Osteocyte (in vitro differentiated cells): Measurements from ENCODE around the gene APOB. TPM values are rescaled to one million over a fixed set of nuclear protein-coding genes. Genes with fewer than 3 reads are reported as not detected.

Source experiments
- DNase-seq: peaks from one replicate; pipeline ENCODE4 v3.0.0; 2021; ENCODE audit warnings: mixed read lengths; ENCODE audit not compliant: unreplicated experiment; ENCODE audit errors: extremely low spot score
- H3K27ac Mint-ChIP-seq: one replicate; pipeline ENCODE4 v1.8.0; 2021; ENCODE audit warnings: mild to moderate bottlenecking, mixed read lengths; ENCODE audit not compliant: unreplicated experiment
- H3K27me3 Mint-ChIP-seq: one replicate; pipeline ENCODE4 v1.8.0; 2021; ENCODE audit warnings: mixed read lengths; ENCODE audit not compliant: unreplicated experiment
- H3K36me3 Mint-ChIP-seq: one replicate; pipeline ENCODE4 v1.8.0; 2021; ENCODE audit warnings: mixed read lengths; ENCODE audit not compliant: unreplicated experiment
- H3K4me1 Mint-ChIP-seq: one replicate; pipeline ENCODE4 v1.8.0; 2021; ENCODE audit warnings: mixed read lengths; ENCODE audit not compliant: unreplicated experiment
- H3K4me3 Mint-ChIP-seq: one replicate; pipeline ENCODE4 v1.8.0; 2021; ENCODE audit warnings: mild to moderate bottlenecking, moderate library complexity, mixed read lengths; ENCODE audit not compliant: unreplicated experiment
- H3K9me3 Mint-ChIP-seq: one replicate; pipeline ENCODE4 v1.8.0; 2021; ENCODE audit warnings: mixed read lengths; ENCODE audit not compliant: unreplicated experiment
- long read RNA-seq: library from polyadenylated mRNA; unstranded; transcript quantifications from one replicate; pipeline ENCODE4 v2.0.0, GENCODE V29; 2021
- total RNA-seq: library from RNA; stranded (reverse); gene quantifications from 2 replicates; pipeline ENCODE4 v1.2.1, GENCODE V29; 2021
- TF ChIP-seq, protein P1 (sequence below): fragments of 200-600 bp; sonication (generic); IDR thresholded peaks from 2 replicates; pipeline ENCODE4 v1.5.0; 2021; ENCODE audit warnings: antibody characterized with exemption, mild to moderate bottlenecking, moderate library complexity

Gene APOB
- total RNA-seq: 0.21 and 0.24 TPM in 2 replicates
- long read RNA-seq: 0 reads

DNA sequence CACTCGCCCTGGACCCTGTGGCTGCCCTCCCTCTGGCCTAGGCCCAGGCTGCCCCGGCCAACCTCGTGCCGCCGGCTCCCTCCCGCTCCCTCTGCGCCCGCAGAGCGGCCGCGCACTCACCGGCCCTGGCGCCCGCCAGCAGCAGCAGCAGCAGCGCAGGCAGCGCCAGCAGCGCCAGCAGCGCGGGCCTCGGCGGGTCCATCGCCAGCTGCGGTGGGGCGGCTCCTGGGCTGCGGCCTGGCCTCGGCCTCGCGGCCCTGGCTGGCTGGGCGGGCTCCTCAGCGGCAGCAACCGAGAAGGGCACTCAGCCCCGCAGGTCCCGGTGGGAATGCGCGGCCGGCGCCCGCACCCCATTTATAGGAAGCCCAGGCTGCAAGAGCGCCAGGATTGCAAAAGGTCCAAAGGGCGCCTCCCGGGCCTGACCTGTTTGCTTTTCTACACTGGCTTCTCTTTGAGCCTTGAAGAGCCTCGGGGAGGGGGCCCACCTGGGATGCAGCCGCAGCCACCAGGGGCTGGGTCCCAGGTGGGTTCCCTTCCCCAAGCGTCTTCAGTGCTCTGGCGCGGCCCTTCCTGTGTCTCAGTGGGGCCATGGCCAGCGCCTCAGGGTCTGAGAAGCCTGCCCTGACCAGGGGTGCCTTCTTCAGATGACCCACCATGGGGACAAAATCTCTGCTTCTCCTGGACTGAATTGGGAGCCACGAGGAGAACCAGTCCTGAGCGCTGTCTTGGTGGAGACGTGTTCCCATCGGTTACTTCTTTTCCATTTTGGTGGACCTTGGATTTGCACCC is at the start of gene APOB:
APOB (minus strand) TSS at position 330 of the 789 bp plus-strand sequence; CDS start at position 202, 128 bp downstream.
- Mint-ChIP-seq H3K4me1 (peaks cover 21% of the 10 kb centered on the region), H3K27me3 (peaks cover 49% of the 10 kb centered on the region), H3K36me3 (no peaks in the 10 kb centered on the region), H3K27ac (no peak within 1 kb of the TSS), H3K4me3 (no peak within 1 kb of the TSS), H3K9me3 (no peaks in the 10 kb centered on the region)
- TF ChIP-seq, protein P1, sequence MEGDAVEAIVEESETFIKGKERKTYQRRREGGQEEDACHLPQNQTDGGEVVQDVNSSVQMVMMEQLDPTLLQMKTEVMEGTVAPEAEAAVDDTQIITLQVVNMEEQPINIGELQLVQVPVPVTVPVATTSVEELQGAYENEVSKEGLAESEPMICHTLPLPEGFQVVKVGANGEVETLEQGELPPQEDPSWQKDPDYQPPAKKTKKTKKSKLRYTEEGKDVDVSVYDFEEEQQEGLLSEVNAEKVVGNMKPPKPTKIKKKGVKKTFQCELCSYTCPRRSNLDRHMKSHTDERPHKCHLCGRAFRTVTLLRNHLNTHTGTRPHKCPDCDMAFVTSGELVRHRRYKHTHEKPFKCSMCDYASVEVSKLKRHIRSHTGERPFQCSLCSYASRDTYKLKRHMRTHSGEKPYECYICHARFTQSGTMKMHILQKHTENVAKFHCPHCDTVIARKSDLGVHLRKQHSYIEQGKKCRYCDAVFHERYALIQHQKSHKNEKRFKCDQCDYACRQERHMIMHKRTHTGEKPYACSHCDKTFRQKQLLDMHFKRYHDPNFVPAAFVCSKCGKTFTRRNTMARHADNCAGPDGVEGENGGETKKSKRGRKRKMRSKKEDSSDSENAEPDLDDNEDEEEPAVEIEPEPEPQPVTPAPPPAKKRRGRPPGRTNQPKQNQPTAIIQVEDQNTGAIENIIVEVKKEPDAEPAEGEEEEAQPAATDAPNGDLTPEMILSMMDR: no peak
- DNase-seq: no peak

DNA sequence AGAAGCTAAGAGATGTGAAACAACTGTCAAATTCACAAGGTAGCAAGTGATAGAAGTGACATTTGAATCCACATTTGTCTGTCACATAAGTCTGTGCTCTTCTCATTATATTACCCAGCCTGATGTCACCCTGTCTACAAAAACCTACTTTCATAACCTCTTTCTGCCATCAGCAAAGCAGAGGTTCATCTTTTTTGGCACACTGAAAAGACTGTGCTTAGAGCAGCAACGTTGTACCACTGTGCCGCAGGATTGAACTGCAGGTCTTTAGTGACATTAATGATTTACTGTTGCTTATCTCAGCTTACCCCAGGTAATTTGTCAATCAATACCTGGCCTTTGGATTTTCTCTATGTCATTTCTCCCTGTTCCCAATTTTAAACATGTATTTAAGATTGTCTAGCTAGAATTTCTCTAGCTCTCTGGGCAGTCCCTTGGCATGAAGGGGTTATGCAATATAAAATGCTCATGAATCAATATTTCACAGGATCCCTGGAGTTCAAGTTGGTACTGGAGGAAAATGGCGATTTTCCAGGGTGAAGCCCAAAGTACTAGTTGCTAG is 48.5 kb upstream of the APOB start:
- H3K36me3 Mint-ChIP-seq: no peaks in the 10 kb centered on the region
- peaks cover 37% of the 10 kb centered on the region for H3K27me3 Mint-ChIP-seq
- no peak for DNase-seq
- H3K4me1 Mint-ChIP-seq: no peaks in the 10 kb centered on the region
- no peaks in the 10 kb centered on the region for H3K9me3 Mint-ChIP-seq
- TF ChIP-seq, protein P1: no peak
- H3K27ac Mint-ChIP-seq: no peak overlapping the region
- no peak overlapping the region for H3K4me3 Mint-ChIP-seq

DNA sequence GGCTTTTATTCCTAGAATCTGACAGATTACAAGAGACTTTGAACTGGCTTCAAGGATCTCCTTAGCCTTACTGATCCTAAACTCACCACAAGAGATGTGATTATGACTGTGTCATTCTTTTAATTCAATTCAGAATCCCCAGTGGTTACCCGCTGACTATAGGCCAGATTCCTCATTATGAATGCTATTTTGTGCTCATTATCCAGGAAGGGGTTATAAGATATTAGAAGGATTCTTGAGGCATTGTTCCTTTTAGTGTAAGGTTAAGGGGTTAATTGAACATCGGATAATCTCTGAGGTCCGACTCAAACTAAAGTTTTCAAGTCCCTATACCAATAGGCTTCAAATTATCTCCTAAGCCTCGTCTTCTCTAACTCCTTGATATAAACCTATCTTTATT is 40.5 kb upstream of the APOB start:
- Mint-ChIP-seq H3K36me3 (no peaks in the 10 kb centered on the region), H3K27me3 (peaks cover 33% of the 10 kb centered on the region), H3K4me1 (no peaks in the 10 kb centered on the region), H3K9me3 (no peaks in the 10 kb centered on the region), H3K27ac (no peak overlapping the region), H3K4me3 (no peak overlapping the region)
- no peak for DNase-seq
- TF ChIP-seq, protein P1: no peak

DNA sequence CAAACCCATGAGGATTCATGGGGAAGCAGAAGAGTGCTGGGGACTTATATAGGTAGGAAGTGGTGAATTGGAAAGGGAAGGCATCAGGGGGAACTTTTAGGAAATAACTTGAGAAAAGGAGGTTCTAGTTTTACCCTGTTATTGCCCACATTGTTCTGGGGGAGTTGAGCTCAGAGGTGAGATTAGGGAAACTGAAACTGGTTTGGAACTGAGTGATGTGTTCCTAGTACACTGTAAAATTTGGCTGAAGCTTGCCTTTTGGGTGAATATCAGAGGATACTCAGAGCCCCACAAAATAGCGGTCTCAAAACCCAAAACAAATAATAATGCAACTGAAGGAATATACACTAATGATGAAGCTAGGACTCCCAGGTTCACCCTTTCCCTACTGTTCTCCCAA is 39.6 kb upstream of the APOB start:
- H3K4me3 Mint-ChIP-seq: no peak overlapping the region
- no peaks in the 10 kb centered on the region for H3K36me3 Mint-ChIP-seq
- H3K27ac Mint-ChIP-seq: no peak overlapping the region
- DNase-seq: no peak
- TF ChIP-seq, protein P1: no peak
- H3K4me1 Mint-ChIP-seq: no peaks in the 10 kb centered on the region
- peaks cover 27% of the 10 kb centered on the region for H3K27me3 Mint-ChIP-seq
- H3K9me3 Mint-ChIP-seq: no peaks in the 10 kb centered on the region

GRCh38 chr2:21078296-21078695 is 34.4 kb upstream of the APOB start:
- Mint-ChIP-seq H3K9me3 (no peaks in the 10 kb centered on the region), H3K4me3 (no peak overlapping the region), H3K4me1 (no peaks in the 10 kb centered on the region), H3K36me3 (no peaks in the 10 kb centered on the region), H3K27me3 (peaks cover 20% of the 10 kb centered on the region), H3K27ac (no peak overlapping the region)
- DNase-seq: no peak
- TF ChIP-seq, protein P1: no peak
